K562 (cell line): ENCODE data around the gene MANBA.

Experiments
- AFF4 ChIP-seq: sonication (generic); formaldehyde crosslinking; IDR thresholded peaks from 2 replicates; pipeline ENCODE4 v1.8.0; 2023; ENCODE audit warnings: mild to moderate bottlenecking, missing genetic modification reagents
- GATA2 ChIP-seq: sonication (generic); formaldehyde crosslinking; IDR thresholded peaks from 2 replicates; pipeline ENCODE4 v1.4.0; 2020; ENCODE audit warnings: mild to moderate bottlenecking, missing genetic modification reagents
- MLX ChIP-seq, 2 experiments: fragments of 450-650 bp in 1 of 2; sonication (generic) in 1 of 2; formaldehyde crosslinking; conservative IDR thresholded peaks; 2 replicates each; pipeline versions ENCODE4 v1.4.0 to v1.8.1; 2020 to 2022; ENCODE audit warnings: mild to moderate bottlenecking in 1 of 2, missing genetic modification reagents in 1 of 2
- RFX5 ChIP-seq: IDR thresholded peaks from 2 replicates; pipeline ENCODE4 v1.6.1; 2011; ENCODE audit warnings: low read depth, mild to moderate bottlenecking, improper control_type of control experiment, low read length
- SMAD2 ChIP-seq: fragments of 150-350 bp; IDR thresholded peaks from 2 replicates; pipeline ENCODE4 v1.6.1; 2014; ENCODE audit warnings: low read depth, mild to moderate bottlenecking, low read length
- SREBF1 ChIP-seq: fragments of 150-350 bp; IDR thresholded peaks from 2 replicates; pipeline ENCODE4 v1.6.1; 2014; ENCODE audit warnings: antibody characterized with exemption, low read depth, low read length, borderline replicate concordance
- ZNF165 ChIP-seq: fragments of 250-450 bp; sonication (Bioruptor Pico); IDR thresholded peaks from 2 replicates; pipeline ENCODE4 v1.4.0; 2020; ENCODE audit warnings: borderline replicate concordance

GRCh38 chr4:102710986-102711385 lies 49.8 kb downstream of the MANBA start:
- TF ChIP-seq RFX5 (no peak), ZNF165 (CRISPR knock-in tag) (no peak), MLX (CRISPR knock-in tag; conservative IDR thresholded peaks at IDR 0.05) (no peak), GATA2 (CRISPR knock-in tag) (no peak), SMAD2 (no peak), AFF4 (no peak), SREBF1 (no peak)
